Smooth muscle cell (in vitro differentiated cells): Measurements from ENCODE around the gene CCDC121. TPM values are rescaled to one million over a fixed set of nuclear protein-coding genes. Genes with fewer than 3 reads are reported as not detected.

Experiments used
- DNase-seq: peaks from one replicate; lab custom pipeline; 2025; ENCODE audit not compliant: unreplicated experiment; lab: John Stamatoyannopoulos, UW
- H2AFZ ChIP-seq: fragments of 200-600 bp; sonication (generic); 2 replicates; pipeline ENCODE4 v1.6.0; 2016; ENCODE audit warnings: antibody characterized with exemption, low read depth, mild to moderate bottlenecking
- H3F3A ChIP-seq: fragments of 200-600 bp; sonication (generic); 2 replicates; pipeline ENCODE4 v1.6.0; 2017; ENCODE audit warnings: antibody characterized with exemption, low read depth
- H3K27ac ChIP-seq: fragments of 200-600 bp; sonication (generic); 2 replicates; pipeline ENCODE4 v1.5.1; 2016; ENCODE audit warnings: low read depth, mild to moderate bottlenecking
- H3K27me3 ChIP-seq: fragments of 200-600 bp; sonication (generic); 2 replicates; pipeline ENCODE4 v1.6.1; 2016; ENCODE audit warnings: low read depth, mild to moderate bottlenecking
- H3K36me3 ChIP-seq: fragments of 200-600 bp; sonication (generic); 2 replicates; pipeline ENCODE4 v1.5.1; 2016; ENCODE audit warnings: low read depth
- H3K4me1 ChIP-seq: fragments of 200-600 bp; sonication (generic); 2 replicates; pipeline ENCODE4 v1.5.1; 2016; ENCODE audit warnings: low read depth
- H3K4me2 ChIP-seq: fragments of 200-600 bp; sonication (generic); 2 replicates; pipeline ENCODE4 v1.6.0; 2016; ENCODE audit warnings: mild to moderate bottlenecking
- H3K4me3 ChIP-seq: fragments of 200-600 bp; sonication (generic); 2 replicates; pipeline ENCODE4 v1.5.1; 2016; ENCODE audit warnings: mild to moderate bottlenecking
- H3K79me2 ChIP-seq: fragments of 200-600 bp; sonication (generic); 2 replicates; pipeline ENCODE4 v1.6.0; 2016; ENCODE audit warnings: low read depth, mild to moderate bottlenecking
- H3K9ac ChIP-seq: fragments of 200-600 bp; sonication (generic); 2 replicates; pipeline ENCODE4 v1.6.0; 2016; ENCODE audit warnings: low read depth
- H3K9me3 ChIP-seq: fragments of 200-600 bp; sonication (generic); replicated peaks from 2 replicates; pipeline ENCODE4 v1.5.1; 2016; ENCODE audit warnings: low read depth
- H4K20me1 ChIP-seq: fragments of 200-600 bp; sonication (generic); 2 replicates; pipeline ENCODE4 v1.6.0; 2016; ENCODE audit warnings: low read depth
- CTCF ChIP-seq: fragments of 200-600 bp; sonication (generic); IDR thresholded peaks from 2 replicates; pipeline ENCODE4 v1.5.1; 2017; ENCODE audit warnings: borderline replicate concordance, mild to moderate bottlenecking, antibody characterized with exemption; ENCODE audit not compliant: insufficient read depth, poor library complexity, severe bottlenecking
- WGBS: methylation state at CpG from one replicate; pipeline ENCODE4 v1.1.7; 2016; ENCODE audit warnings: low lambda C conversion rate; 5-methylcytosine and 5-hydroxymethylcytosine counted together
- polyA plus RNA-seq: library from polyadenylated mRNA; unstranded; fragments of >200 nt; fragmentation: Nextera tagmentation; extraction: Ambion mirVana; gene quantifications from 2 replicates; pipeline ENCODE4 v1.2.1, GENCODE V29; 2016
- total RNA-seq: library from RNA; depleted of rRNA; stranded (reverse); fragments of >200 nt; gene quantifications from 2 replicates; pipeline ENCODE4 v1.2.3, GENCODE V29; 2014

The CCDC121 gene
- total and polyA plus RNA-seq, 2 experiments from 2014 or later, result 1.7 to 6.3 TPM

GRCh38 chr2:27622921-27623384, 5.9 kb downstream of the CCDC121 start:
- peaks cover 7% of the 10 kb centered on the region for H3K4me1 ChIP-seq
- WGBS, result 73% methylated on average over 3 of the region's 3 CpGs

GRCh38 chr2:27621524-27621923, 7.3 kb downstream of the CCDC121 start:
- H3K4me3 ChIP-seq, result no peak overlapping the region

More at GRCh38 chr2:27622921-27623384, 5.9 kb downstream of the CCDC121 start:
- H3F3A ChIP-seq, result peaks cover 22% of the 10 kb centered on the region
- H3K79me2 ChIP-seq, result no peaks in the 10 kb centered on the region
- no peak overlapping the region for H3K9ac ChIP-seq
- no peak overlapping the region for H2AFZ ChIP-seq
- no peaks in the 10 kb centered on the region for H4K20me1 ChIP-seq
- H3K9me3 ChIP-seq, result no peaks in the 10 kb centered on the region
- H3K4me2 ChIP-seq, result no peak overlapping the region
- DNase-seq, result no peak
- H3K27ac ChIP-seq, result peak overlapping the region; percentile 15
- no peaks in the 10 kb centered on the region for H3K27me3 ChIP-seq
- no peak overlapping the region for H3K4me3 ChIP-seq
- H3K36me3 ChIP-seq, result peaks cover 7% of the 10 kb centered on the region
- TF ChIP-seq CTCF, result no peak

GRCh38 chr2:27615316-27615715, 13.5 kb downstream of the CCDC121 start:
- H3K79me2 ChIP-seq, result peaks cover 9% of the 10 kb centered on the region

More at GRCh38 chr2:27621524-27621923, 7.3 kb downstream of the CCDC121 start:
- H3K36me3 ChIP-seq, result peaks cover 18% of the 10 kb centered on the region
- TF ChIP-seq CTCF, result no peak
- no peak overlapping the region for H3K4me2 ChIP-seq
- no peaks in the 10 kb centered on the region for H3K79me2 ChIP-seq
- H3K9ac ChIP-seq, result no peak overlapping the region
- no peak overlapping the region for H3K27ac ChIP-seq
- DNase-seq, result no peak
- H3K4me1 ChIP-seq, result no peaks in the 10 kb centered on the region
- H4K20me1 ChIP-seq, result no peaks in the 10 kb centered on the region
- H3F3A ChIP-seq, result peaks cover 9% of the 10 kb centered on the region
- WGBS, result 84% methylated on average over 1 of the region's 1 CpG
- no peaks in the 10 kb centered on the region for H3K9me3 ChIP-seq
- H3K27me3 ChIP-seq, result no peaks in the 10 kb centered on the region
- H2AFZ ChIP-seq, result no peak overlapping the region

More at GRCh38 chr2:27615316-27615715, 13.5 kb downstream of the CCDC121 start:
- 97% methylated on average over 3 of the region's 3 CpGs for WGBS
- H3K27me3 ChIP-seq, result no peaks in the 10 kb centered on the region
- H3K4me3 ChIP-seq, result no peak overlapping the region
- no peak overlapping the region for H3K9ac ChIP-seq
- no peaks in the 10 kb centered on the region for H3K4me1 ChIP-seq
- H3K4me2 ChIP-seq, result no peak overlapping the region
- H3F3A ChIP-seq, result no peaks in the 10 kb centered on the region
- H4K20me1 ChIP-seq, result no peaks in the 10 kb centered on the region
- no peak for TF ChIP-seq CTCF
- DNase-seq, result no peak
- H3K27ac ChIP-seq, result no peak overlapping the region
- peaks cover 29% of the 10 kb centered on the region for H3K36me3 ChIP-seq
- H2AFZ ChIP-seq, result no peak overlapping the region
- H3K9me3 ChIP-seq, result no peaks in the 10 kb centered on the region
